ENCODE data around the gene TUBA4B.
"Not testable (repeated sequence)": the region's sequence is repeated elsewhere in the genome, so short reads cannot be mapped to it uniquely, and the experiment has no call there.

Gene TUBA4B

GRCh38 chr2:219273937-219274336 is 20.9 kb downstream of the TUBA4B start:
- DNase-seq (ENCODE audit: low read depth in 1 of 2, low spot score in 1 of 2): no peak

GRCh38 chr2:219274361-219274921 is 21.4 kb downstream of the TUBA4B start:
- no peak for DNase-seq (ENCODE audit: low read depth in 1 of 2, low spot score in 1 of 2)

- DNase-seq (ENCODE audit: low read depth in 1 of 2, low spot score in 1 of 2): peak; percentile 52 to 61
These were observed 24.9 kb downstream of the TUBA4B start for GRCh38 chr2:219277703-219278654.

GRCh38 chr2:219278655-219279150 is 25.7 kb downstream of the TUBA4B start:
- DNase-seq (ENCODE audit: low read depth in 1 of 2, low spot score in 1 of 2): no peak

- peak; percentile 97 for DNase-seq (ENCODE audit: low read depth in 1 of 2, low spot score in 1 of 2)
These were observed 26.3 kb downstream of the TUBA4B start, which contains the start of gene DNAJB2 for GRCh38 chr2:219279151-219279915. DNAJB2 (plus strand) TSS chr2:219279366; CDS start chr2:219279834, 468 bp downstream.

- DNase-seq (ENCODE audit: low read depth in 1 of 2, low spot score in 1 of 2): no peak
These were observed 27.0 kb downstream of the TUBA4B start for GRCh38 chr2:219279916-219280516.

- no peak for DNase-seq (ENCODE audit: low read depth in 1 of 2, low spot score in 1 of 2)
These were observed 27.6 kb downstream of the TUBA4B start for GRCh38 chr2:219280651-219281050.

- no peak for DNase-seq (ENCODE audit: low read depth in 1 of 2, low spot score in 1 of 2)
These were observed 28.5 kb downstream of the TUBA4B start for GRCh38 chr2:219281588-219281987.

- no peak for DNase-seq (ENCODE audit: low read depth in 1 of 2, low spot score in 1 of 2)
These were observed 29.3 kb downstream of the TUBA4B start for GRCh38 chr2:219282375-219282774.

- no peak for DNase-seq (ENCODE audit: low read depth in 1 of 2, low spot score in 1 of 2)
These were observed 30.0 kb downstream of the TUBA4B start for GRCh38 chr2:219282943-219283581.

- no peak for DNase-seq (ENCODE audit: low read depth in 1 of 2, low spot score in 1 of 2)
These were observed 31.7 kb downstream of the TUBA4B start for GRCh38 chr2:219284501-219285372.

GRCh38 chr2:219285373-219285735 is 32.3 kb downstream of the TUBA4B start:
- DNase-seq (ENCODE audit: low read depth in 1 of 2, low spot score in 1 of 2): no peak

- DNase-seq (ENCODE audit: low read depth in 1 of 2, low spot score in 1 of 2): no peak
These were observed 32.9 kb downstream of the TUBA4B start for GRCh38 chr2:219285894-219286425.

GRCh38 chr2:219286436-219287115 is 33.5 kb downstream of the TUBA4B start:
- DNase-seq (ENCODE audit: low read depth in 1 of 2, low spot score in 1 of 2): no peak

GRCh38 chr2:219287116-219287440 is 34.0 kb downstream of the TUBA4B start:
- DNase-seq (ENCODE audit: low read depth in 1 of 2, low spot score in 1 of 2): not testable (repeated sequence)

- no peak for DNase-seq (ENCODE audit: low read depth in 1 of 2, low spot score in 1 of 2)
These were observed 34.7 kb downstream of the TUBA4B start for GRCh38 chr2:219287580-219288265.

- DNase-seq (ENCODE audit: low read depth in 1 of 2, low spot score in 1 of 2): no peak
These were observed 36.1 kb downstream of the TUBA4B start for GRCh38 chr2:219289195-219289536.

GRCh38 chr2:219289537-219290361 is 36.7 kb downstream of the TUBA4B start:
- no peak for DNase-seq (ENCODE audit: low read depth in 1 of 2, low spot score in 1 of 2)

Measured in stimulated activated CD4-positive, alpha-beta T cell treated with anti-CD3 and anti-CD28 coated beads, Interleukin-15, amount 100 ng/mL, for 1 hour (primary cell).